Measurements from ENCODE around the gene MTHFR.

MTHFR gene

GRCh38 chr1:11783556-11783955, 22.2 kb downstream of the MTHFR start:
- H3K36me3 Mint-ChIP-seq (ENCODE audit: low read depth), result no peaks in the 10 kb centered on the region
- H3K27ac Mint-ChIP-seq, result no peak overlapping the region
- no peaks in the 10 kb centered on the region for H3K27me3 Mint-ChIP-seq (ENCODE audit: low read depth)
- no peak overlapping the region for H3K4me3 Mint-ChIP-seq
- no peak for TF ChIP-seq CTCF (IDR thresholded peaks at IDR 0.05; ENCODE audit: unreplicated experiment in 3 of 3)
- peaks cover 19% of the 10 kb centered on the region for H3K4me1 Mint-ChIP-seq
- no peaks in the 10 kb centered on the region for H3K9me3 Mint-ChIP-seq

DNA sequence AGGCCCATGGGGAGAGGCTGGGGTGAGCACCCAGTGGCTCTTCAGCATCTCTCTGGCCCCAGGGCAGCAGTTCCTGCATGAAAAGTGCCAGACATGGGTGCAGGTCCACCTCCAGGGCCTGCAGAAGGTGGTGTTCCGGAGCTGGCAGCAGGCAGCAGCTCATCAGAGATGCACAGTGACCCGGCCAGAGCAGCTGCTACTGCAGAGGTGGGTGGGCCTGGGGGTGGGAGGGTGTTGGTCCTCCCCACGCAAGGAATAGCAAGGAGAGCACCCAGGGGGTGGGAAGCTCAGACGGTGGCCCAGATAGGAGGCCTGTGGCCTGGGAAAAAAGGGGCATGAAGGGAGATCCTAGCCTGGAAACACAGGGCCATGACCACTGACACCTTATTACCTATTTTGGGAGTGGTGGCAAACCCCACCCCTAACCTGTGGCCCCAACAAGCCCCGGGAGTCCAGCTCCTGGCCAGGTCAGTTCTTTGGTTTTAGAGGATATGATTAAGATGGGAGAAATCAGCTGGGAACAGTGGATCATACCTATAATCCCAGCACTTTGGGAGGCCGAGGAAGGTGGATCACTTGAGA, 23.5 kb downstream of the MTHFR start:
- H3K9me3 Mint-ChIP-seq, result no peaks in the 10 kb centered on the region
- H3K27ac Mint-ChIP-seq, result no peak overlapping the region
- no peak overlapping the region for H3K4me3 Mint-ChIP-seq
- TF ChIP-seq CTCF (IDR thresholded peaks at IDR 0.05; ENCODE audit: unreplicated experiment in 3 of 3), result no peak
- peaks cover under 1% of the 10 kb centered on the region for H3K27me3 Mint-ChIP-seq (ENCODE audit: low read depth)
- peaks cover 13% of the 10 kb centered on the region for H3K4me1 Mint-ChIP-seq
- no peaks in the 10 kb centered on the region for H3K36me3 Mint-ChIP-seq (ENCODE audit: low read depth)

- H3K9me3 Mint-ChIP-seq, result no peaks in the 10 kb centered on the region
- no peak overlapping the region for H3K27ac Mint-ChIP-seq
- peaks cover 4% of the 10 kb centered on the region for H3K27me3 Mint-ChIP-seq (ENCODE audit: low read depth)
These were observed 24.5 kb downstream of the MTHFR start for GRCh38 chr1:11781297-11781696.

GRCh38 chr1:11780380-11781147, 25.2 kb downstream of the MTHFR start:
- no peak for TF ChIP-seq CTCF (IDR thresholded peaks at IDR 0.05; ENCODE audit: unreplicated experiment in 3 of 3)
- H3K36me3 Mint-ChIP-seq (ENCODE audit: low read depth), result no peaks in the 10 kb centered on the region
- H3K4me1 Mint-ChIP-seq, result peaks cover 4% of the 10 kb centered on the region
- no peak overlapping the region for H3K27ac Mint-ChIP-seq
- no peaks in the 10 kb centered on the region for H3K9me3 Mint-ChIP-seq
- peaks cover 8% of the 10 kb centered on the region for H3K27me3 Mint-ChIP-seq (ENCODE audit: low read depth)
- H3K4me3 Mint-ChIP-seq, result no peak overlapping the region

More at GRCh38 chr1:11781297-11781696, 24.5 kb downstream of the MTHFR start:
- Mint-ChIP-seq H3K4me3 (no peak overlapping the region), H3K36me3 (ENCODE audit: low read depth) (no peaks in the 10 kb centered on the region), H3K4me1 (peaks cover 4% of the 10 kb centered on the region)
- no peak for TF ChIP-seq CTCF (IDR thresholded peaks at IDR 0.05; ENCODE audit: unreplicated experiment in 3 of 3)

GRCh38 chr1:11779715-11780379, 25.9 kb downstream of the MTHFR start:
- no peaks in the 10 kb centered on the region for H3K36me3 Mint-ChIP-seq (ENCODE audit: low read depth)
- no peaks in the 10 kb centered on the region for H3K9me3 Mint-ChIP-seq
- peaks cover 8% of the 10 kb centered on the region for H3K27me3 Mint-ChIP-seq (ENCODE audit: low read depth)
- no peak overlapping the region for H3K27ac Mint-ChIP-seq
- H3K4me1 Mint-ChIP-seq, result peaks cover 4% of the 10 kb centered on the region
- no peak overlapping the region for H3K4me3 Mint-ChIP-seq
- no peak for TF ChIP-seq CTCF (IDR thresholded peaks at IDR 0.05; ENCODE audit: unreplicated experiment in 3 of 3)

All from nephron (organoid).